Colon (tissue), 2 donors: ENCODE data around the gene CEP55.

Source experiments
- FAIRE-seq: peaks from 2 replicates; lab custom pipeline; 2012; peaks lifted over from hg19 to GRCh38; lab: Jason Lieb, UNC
- donor health status: control.
- donor health status: control.

The CEP55 gene

DNA sequence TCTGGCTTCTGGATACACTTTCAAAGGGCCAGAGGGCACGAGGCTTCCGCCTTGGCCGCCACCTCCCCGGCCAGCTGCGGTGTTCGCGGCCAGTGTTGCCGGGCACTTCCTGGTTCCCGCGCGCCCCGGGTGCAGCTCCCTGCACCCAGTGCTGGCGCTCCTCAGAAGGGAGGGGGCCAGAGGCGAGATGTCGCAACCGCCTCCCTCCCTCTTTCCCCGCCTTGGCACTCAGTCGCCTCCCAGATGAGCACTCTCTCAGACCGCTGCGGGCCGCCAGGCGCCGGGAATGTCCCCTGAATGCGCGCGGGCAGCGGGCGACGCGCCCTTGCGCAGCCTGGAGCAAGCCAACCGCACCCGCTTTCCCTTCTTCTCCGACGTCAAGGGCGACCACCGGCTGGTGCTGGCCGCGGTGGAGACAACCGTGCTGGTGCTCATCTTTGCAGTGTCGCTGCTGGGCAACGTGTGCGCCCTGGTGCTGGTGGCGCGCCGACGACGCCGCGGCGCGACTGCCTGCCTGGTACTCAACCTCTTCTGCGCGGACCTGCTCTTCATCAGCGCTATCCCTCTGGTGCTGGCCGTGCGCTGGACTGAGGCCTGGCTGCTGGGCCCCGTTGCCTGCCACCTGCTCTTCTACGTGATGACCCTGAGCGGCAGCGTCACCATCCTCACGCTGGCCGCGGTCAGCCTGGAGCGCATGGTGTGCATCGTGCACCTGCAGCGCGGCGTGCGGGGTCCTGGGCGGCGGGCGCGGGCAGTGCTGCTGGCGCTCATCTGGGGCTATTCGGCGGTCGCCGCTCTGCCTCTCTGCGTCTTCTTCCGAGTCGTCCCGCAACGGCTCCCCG lies 70.2 kb downstream of the CEP55 start, which contains the start of gene FFAR4:
Gene FFAR4 (plus strand): TSS at position 231 of the 842 bp plus-strand sequence. CDS start 56 bp downstream, at position 287.
- FAIRE-seq: no peak

DNA sequence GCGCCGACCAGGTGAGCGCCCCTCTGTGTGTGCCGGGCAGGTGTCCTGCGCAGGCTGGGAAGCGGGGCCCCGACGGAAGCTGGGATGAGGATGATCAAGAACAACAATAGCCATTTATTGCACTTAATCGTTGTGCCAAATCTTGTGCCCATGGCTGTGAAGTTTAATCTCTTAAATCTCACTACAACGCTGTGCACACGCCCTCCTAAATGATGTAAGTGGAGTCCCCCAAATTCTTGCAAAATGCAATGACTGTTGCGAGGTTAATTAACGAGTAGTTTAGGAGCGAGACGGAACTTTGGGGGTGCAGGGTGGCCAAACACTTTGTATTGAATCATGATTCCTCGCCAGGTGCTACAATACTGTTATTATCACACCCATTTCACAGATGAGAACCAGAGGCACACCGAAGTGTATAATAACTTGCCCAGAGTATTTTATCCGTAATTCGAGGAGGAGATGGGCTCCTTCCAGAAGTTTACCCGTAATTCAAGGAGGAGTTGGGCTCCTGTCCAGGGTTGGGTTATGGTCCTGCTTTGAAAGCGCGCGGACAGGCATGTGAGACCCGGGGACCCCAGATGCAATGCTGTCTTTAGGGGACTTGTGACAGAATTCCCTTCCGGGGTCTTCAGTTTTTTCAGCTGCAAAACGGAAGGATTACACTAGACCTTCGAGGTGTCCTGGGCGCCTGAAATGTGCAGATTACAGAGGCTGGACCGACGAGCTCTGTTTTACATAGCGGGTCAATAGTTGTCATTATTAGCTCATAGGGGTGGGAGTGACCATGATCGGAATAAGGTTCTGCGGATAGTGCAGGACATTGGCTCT lies 71.1 kb downstream of the CEP55 start:
- no peak for FAIRE-seq

DNA sequence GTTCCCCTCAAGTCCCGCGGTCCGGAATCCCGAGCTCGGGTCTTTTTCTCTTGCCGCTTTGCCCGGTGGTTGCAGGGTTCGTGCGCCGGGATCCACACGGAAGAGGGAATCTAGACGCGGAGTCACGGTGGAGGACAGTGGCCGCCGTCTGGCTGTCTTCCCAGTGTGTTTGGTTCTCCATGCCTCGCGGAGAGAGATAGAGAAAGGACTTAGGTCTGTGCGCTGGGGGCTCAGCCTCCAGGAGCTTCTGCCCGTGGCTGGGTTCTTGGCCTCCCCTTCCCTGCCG lies 71.6 kb downstream of the CEP55 start:
- no peak for FAIRE-seq

DNA sequence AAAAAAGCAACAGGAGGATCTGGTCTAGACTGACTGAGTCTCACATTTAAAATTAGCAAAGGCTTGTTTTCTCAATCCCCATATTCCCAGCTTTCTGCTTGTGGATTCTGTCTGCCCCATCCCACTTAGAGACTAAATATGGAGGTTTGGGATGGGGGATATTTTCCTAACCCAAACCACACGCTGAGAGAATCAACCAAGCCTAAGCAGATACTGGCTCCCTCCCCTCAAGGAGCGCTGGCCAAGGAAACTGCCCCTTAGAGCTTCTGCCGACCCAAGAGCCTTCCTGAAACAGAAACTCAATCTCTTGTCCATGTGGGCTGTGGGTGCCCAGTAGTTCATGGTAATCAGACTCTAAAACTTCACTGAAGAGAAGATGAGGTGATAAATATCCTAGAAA lies 74.0 kb downstream of the CEP55 start:
- no peak for FAIRE-seq

DNA sequence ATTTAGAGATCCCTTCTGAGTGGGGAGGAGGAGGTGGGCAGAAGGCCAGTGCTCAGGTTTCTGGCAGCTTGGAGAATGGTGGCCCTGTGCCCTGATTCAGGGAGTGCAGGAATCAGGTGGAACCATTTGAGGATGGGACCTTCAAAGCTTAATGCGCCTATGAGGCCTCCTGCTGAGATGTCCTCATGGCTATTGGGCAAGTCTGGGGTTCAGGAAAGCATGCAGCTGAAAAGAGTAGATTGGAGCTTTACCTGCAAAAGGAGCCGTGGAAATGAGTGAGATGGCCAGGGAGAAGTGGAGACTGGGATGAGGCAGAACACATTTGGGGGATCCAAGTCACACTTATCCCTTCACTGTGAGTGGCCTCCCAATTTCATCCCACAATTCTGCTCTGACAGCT lies 76.2 kb downstream of the CEP55 start:
- no peak for FAIRE-seq

DNA sequence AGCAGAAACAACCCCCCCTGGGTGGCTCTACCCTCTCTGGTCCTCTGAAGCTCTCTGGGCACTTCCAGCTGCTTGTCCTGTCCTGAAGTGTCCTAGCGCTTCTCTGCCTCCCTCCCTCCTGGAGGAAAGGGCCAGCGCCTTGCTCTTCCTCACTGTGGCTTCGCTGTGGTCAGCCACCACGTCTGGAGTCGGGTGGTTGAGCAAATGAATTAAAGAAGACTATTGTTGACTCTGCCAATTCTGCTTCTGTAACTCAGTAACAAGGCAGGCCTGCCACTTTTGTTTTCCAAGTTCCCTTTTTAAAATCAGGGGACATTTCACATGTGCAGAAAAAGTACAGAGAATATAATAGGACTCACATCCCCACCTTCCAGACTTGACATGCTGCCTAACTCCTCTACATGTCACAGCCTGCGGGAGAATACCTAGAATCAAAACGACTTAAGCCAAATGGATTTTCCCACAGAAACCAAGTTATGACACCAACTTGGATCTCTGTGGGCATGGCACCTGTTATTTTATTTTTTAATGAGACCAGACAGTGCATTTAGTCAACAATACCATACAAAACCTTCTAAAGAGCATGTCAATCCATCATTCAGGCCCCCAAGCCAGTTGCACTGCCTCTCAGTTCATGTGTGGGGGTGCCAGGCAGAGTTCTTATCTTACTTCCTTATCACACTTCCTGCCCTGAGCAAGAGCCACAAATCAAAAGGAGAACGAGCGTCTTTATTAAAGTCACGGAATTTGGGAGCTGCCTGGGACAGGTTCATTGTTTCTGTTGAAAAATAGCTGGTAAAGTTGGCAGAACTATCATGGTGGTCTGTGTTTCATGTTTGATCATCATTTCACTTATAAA lies 76.9 kb downstream of the CEP55 start:
- FAIRE-seq: no peak

DNA sequence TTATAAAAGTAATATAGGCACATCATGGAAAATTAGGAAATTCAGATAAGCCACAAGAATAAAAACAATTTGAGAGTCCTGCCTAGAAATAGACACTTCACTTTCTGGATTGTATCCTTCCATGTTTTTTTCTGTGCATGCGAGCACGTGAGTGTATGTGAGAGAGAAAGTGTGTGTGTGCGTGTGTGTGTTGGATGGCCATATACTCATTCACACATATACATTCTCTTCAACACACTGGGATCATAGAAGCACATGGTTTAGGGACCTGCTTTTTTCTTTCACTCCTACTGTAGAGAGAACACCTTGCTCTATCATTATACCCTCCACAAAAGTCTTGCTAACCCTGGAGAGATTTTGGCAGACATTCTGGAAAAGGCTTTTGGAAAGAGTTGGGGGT lies 77.5 kb downstream of the CEP55 start:
- no peak for FAIRE-seq

DNA sequence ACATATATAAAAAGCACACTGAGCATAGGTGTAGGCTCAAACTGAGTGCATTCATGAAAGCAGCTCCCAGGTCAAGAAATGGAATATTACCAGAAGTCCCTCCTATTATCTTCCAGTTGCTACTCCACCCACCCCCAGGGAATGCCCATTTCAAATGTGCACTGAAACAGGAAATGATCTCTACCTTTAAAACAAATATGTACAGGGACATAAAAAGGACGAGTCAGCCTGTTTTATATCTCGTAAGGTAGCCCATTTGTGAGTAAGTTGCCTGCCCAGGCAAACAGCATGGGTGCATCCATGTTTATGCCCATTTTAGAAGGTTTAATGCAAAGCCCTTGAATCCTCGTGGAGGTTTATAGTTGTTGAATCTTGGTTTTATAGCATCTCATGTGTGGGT lies 80.5 kb downstream of the CEP55 start:
- no peak for FAIRE-seq

DNA sequence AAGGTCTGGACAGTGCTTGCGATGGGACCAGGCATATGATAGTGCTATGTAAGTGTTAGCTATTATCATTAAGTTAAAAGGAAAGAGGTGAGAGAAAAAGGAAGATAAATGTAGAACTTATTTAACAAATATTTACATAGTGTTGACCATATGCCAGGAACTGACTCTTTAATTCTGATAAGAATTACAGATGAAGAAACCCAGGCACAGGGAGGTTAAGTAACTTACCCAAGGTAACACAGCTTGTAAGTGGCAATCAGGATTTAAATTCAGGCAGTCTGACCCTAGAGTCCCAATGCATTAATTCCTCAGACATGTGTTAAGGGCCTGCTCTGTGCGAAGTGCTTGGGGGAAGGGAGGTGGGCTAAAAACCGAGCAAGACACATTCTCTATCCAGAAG lies 81.2 kb downstream of the CEP55 start:
- no peak for FAIRE-seq
